CD4-positive, alpha-beta T cell (primary cell): ENCODE measurements around the gene DTL. TPM values are rescaled to one million over a fixed set of nuclear protein-coding genes. Genes with fewer than 3 reads are reported as not detected.

Source experiments
- ATAC-seq: fragments of 200-7000 bp; cut with Tn5 transposase; one replicate; pipeline ENCODE4 v1.10.0; 2022; ENCODE audit warnings: mild to moderate bottlenecking; ENCODE audit not compliant: poor library complexity
- CTCF ChIA-PET: fragments of 350-600 bp; sonication (Branson Sonifier 250); formaldehyde crosslinking; loops from one replicate; lab custom pipeline; 2021; ENCODE audit warnings: antibody characterized with exemption, inconsistent platforms; lab: Charles Lee
- POLR2A ChIA-PET: fragments of 350-600 bp; sonication (Branson Sonifier 250); formaldehyde crosslinking; loops from one replicate; lab custom pipeline; 2021; ENCODE audit warnings: antibody characterized with exemption, inconsistent platforms; lab: Charles Lee
- DNase-seq, 14 experiments: peaks; one replicate each; pipeline ENCODE4 v3.0.0-alpha.2; 2013 to 2020; ENCODE audit warnings: mixed read lengths in 2 of 14
- H3K27ac ChIP-seq, 2 donors: one replicate each; pipeline versions ENCODE4 v1.5.1 to v1.7.0; 2013; ENCODE audit warnings: low read length in 2 of 2, low read depth in 1 of 2, mild to moderate bottlenecking in 1 of 2
- H3K27me3 ChIP-seq, 2 experiments: 1 replicate in 1 of 2; 2 replicates in 1 of 2; pipeline versions ENCODE4 v1.6.1 to v1.7.0; 2013; ENCODE audit warnings: low read length in 2 of 2, control low read depth in 1 of 2, mild to moderate bottlenecking in 1 of 2, moderate library complexity in 1 of 2; ENCODE audit not compliant: insufficient read depth in 2 of 2, control insufficient read depth in 1 of 2
- H3K36me3 ChIP-seq: one replicate; pipeline ENCODE4 v1.6.1; 2013; ENCODE audit warnings: low read length, control low read depth; ENCODE audit not compliant: insufficient read depth
- H3K4me1 ChIP-seq: one replicate; pipeline ENCODE4 v1.6.1; 2013; ENCODE audit warnings: low read length, control low read depth; ENCODE audit not compliant: insufficient read depth
- H3K4me3 ChIP-seq: one replicate; pipeline ENCODE4 v1.5.1; 2013; ENCODE audit warnings: mild to moderate bottlenecking, low read length, moderate library complexity
- H3K9me3 ChIP-seq, 2 experiments: 1 replicate in 1 of 2; 2 replicates in 1 of 2; pipeline versions ENCODE4 v1.6.1 to v1.7.0; 2013; ENCODE audit warnings: low read length in 2 of 2, mild to moderate bottlenecking in 2 of 2, control low read depth in 1 of 2, moderate library complexity in 1 of 2; ENCODE audit not compliant: control insufficient read depth in 1 of 2, insufficient read depth in 1 of 2
- H3K27ac Mint-ChIP-seq: one replicate; pipeline ENCODE4 v1.8.0; 2020; ENCODE audit warnings: mixed read lengths
- H3K27me3 Mint-ChIP-seq: one replicate; pipeline ENCODE4 v1.8.0; 2021; ENCODE audit warnings: mixed read lengths
- H3K36me3 Mint-ChIP-seq: one replicate; pipeline ENCODE4 v1.8.0; 2021; ENCODE audit warnings: low read depth, mixed read lengths
- H3K4me1 Mint-ChIP-seq: one replicate; pipeline ENCODE4 v1.8.0; 2021; ENCODE audit warnings: low read depth, mixed read lengths
- H3K4me3 Mint-ChIP-seq: one replicate; pipeline ENCODE4 v1.8.0; 2020; ENCODE audit warnings: mild to moderate bottlenecking, mixed read lengths
- H3K9me3 Mint-ChIP-seq: one replicate; pipeline ENCODE4 v1.8.0; 2020; ENCODE audit warnings: mixed read lengths
- intact Hi-C, 2 experiments: fragments of 100-400 bp; cut with DNase I in 1 of 2; cut with micrococcal nuclease in 1 of 2; formaldehyde crosslinking; loops; one replicate each; pipeline versions ENCODE4 v1.15.1 to v1.9.0; 2023 to 2025; cut with DNase I, micrococcal nuclease
- total RNA-seq, 174 experiments: library from RNA in 2 of 174; stranded (reverse) in 2 of 174; gene quantifications; one replicate each; pipeline ENCODE4 v1.2.3 and lab custom pipeline; 2021 to 2026
- TF ChIP-seq, protein P1 (sequence below): fragments of 200-600 bp; IDR thresholded peaks from one replicate; pipeline ENCODE4 v1.8.0; 2022; ENCODE audit warnings: antibody characterized with exemption, mild to moderate bottlenecking

The DTL gene
- total RNA-seq, 2 experiments from 2014 or later: 0.49 to 0.64 TPM

DNA sequence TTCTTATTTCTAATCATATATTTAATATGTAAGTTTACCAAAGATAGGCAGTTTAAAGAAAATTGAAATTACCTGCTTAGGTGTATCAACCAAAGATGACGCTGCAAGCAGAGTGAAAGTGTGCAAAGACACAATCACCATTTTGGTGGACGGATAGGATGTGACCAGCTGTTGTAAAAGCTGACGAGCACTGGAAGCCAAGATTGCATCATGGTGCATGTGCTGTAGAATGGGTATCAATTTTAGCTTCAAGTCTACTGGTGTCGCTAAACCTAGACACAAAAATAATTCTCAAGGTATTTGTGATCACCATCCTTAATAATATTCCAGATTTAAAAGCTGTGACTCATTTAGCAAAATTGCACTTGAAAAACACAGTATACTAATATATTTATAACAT lies 28.4 kb upstream of the DTL start:
- TF ChIP-seq, protein P1, sequence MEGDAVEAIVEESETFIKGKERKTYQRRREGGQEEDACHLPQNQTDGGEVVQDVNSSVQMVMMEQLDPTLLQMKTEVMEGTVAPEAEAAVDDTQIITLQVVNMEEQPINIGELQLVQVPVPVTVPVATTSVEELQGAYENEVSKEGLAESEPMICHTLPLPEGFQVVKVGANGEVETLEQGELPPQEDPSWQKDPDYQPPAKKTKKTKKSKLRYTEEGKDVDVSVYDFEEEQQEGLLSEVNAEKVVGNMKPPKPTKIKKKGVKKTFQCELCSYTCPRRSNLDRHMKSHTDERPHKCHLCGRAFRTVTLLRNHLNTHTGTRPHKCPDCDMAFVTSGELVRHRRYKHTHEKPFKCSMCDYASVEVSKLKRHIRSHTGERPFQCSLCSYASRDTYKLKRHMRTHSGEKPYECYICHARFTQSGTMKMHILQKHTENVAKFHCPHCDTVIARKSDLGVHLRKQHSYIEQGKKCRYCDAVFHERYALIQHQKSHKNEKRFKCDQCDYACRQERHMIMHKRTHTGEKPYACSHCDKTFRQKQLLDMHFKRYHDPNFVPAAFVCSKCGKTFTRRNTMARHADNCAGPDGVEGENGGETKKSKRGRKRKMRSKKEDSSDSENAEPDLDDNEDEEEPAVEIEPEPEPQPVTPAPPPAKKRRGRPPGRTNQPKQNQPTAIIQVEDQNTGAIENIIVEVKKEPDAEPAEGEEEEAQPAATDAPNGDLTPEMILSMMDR: no peak
- Histone ChIP-seq H3K27ac (no peak overlapping the region), H3K36me3 (peaks cover 25% of the 10 kb centered on the region), H3K4me1 (no peaks in the 10 kb centered on the region), H3K4me3 (no peak overlapping the region), H3K27me3 (no peaks in the 10 kb centered on the region), H3K9me3 (no peaks in the 10 kb centered on the region)
- intact Hi-C loops: loop anchor here in 1 of 2 experiments (5.0 kb wide), 1 partner anchor 40 kb away; no protein-coding TSS in a partner anchor
- H3K27ac Mint-ChIP-seq: no peak overlapping the region
- no peaks in the 10 kb centered on the region for H3K9me3 Mint-ChIP-seq
- H3K4me1 Mint-ChIP-seq: no peaks in the 10 kb centered on the region
- H3K27me3 Mint-ChIP-seq: no peaks in the 10 kb centered on the region
- H3K36me3 Mint-ChIP-seq: peaks cover 63% of the 10 kb centered on the region
- ChIA-PET CTCF (no interaction called here), POLR2A (no interaction called here)
- no peak overlapping the region for H3K4me3 Mint-ChIP-seq
- ATAC-seq (no peak), DNase-seq (no peak)

DNA sequence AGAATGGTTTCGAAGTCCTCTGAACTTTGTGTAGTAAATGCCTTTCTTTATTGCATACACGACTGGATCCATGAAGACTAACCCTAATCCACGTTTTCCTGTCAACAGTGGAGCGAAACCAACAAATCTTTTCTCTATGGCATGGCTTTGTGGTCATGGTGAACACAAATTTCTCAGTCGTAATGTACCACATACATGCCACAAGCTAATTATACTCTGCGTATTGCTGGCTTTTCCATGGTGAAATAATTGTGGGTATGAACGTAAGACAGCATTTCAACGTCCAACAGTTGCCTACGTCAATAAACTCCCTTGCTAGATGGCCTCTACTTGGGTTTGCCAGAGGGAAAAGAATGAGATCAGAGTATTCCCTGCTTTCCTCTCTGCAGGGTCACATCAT lies 27.7 kb upstream of the DTL start:
- intact Hi-C loops: loop anchor here in 1 of 2 experiments (5.0 kb wide), 1 partner anchor 39 kb away; no protein-coding TSS in a partner anchor
- Mint-ChIP-seq H3K27ac (no peak overlapping the region), H3K27me3 (no peaks in the 10 kb centered on the region), H3K9me3 (no peaks in the 10 kb centered on the region), H3K4me3 (no peak overlapping the region), H3K4me1 (no peaks in the 10 kb centered on the region), H3K36me3 (peaks cover 56% of the 10 kb centered on the region)
- POLR2A ChIA-PET: no interaction called here
- DNase-seq (no peak), ATAC-seq (no peak)
- Histone ChIP-seq H3K4me3 (no peak overlapping the region), H3K27me3 (no peaks in the 10 kb centered on the region), H3K4me1 (no peaks in the 10 kb centered on the region), H3K27ac (no peak overlapping the region), H3K36me3 (peaks cover 25% of the 10 kb centered on the region), H3K9me3 (no peaks in the 10 kb centered on the region)
- TF ChIP-seq, protein P1: no peak
- CTCF ChIA-PET: no interaction called here

DNA sequence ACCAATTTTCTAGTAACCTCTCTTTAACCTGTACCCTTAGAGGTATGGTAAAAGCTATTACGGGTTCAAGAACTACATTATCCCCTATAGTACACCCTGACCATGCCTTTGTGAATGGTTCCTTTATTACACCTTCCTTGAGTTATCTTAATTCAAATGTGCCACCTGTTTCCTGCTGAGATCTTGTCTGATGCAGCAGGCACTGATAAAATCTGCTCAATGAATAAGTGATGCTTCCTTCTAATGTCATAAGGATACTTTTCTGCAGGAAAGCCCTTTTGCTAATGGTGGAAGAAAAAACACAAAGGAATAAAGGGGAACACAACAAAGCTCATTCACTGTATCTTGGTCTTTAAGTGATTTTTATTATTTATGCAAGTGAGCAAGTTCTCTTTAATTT lies 26.0 kb upstream of the DTL start:
- TF ChIP-seq, protein P1: no peak
- CTCF ChIA-PET: interaction anchor here (1.9 to 2.0 kb wide), 2 partner anchors 26 to 447 kb away, joined by 7 read pairs; partner anchors contain the start of genes DTL and INTS7
- POLR2A ChIA-PET: interaction anchor here (1.2 kb wide), 1 partner anchor 26 kb away, joined by 5 read pairs; the partner anchor contains the start of genes DTL and INTS7
- no peak for ATAC-seq
- Histone ChIP-seq H3K4me1 (no peaks in the 10 kb centered on the region), H3K36me3 (peaks cover 25% of the 10 kb centered on the region), H3K27me3 (no peaks in the 10 kb centered on the region), H3K4me3 (no peak overlapping the region), H3K27ac (no peak overlapping the region), H3K9me3 (peaks cover 0 to under 1% of the 10 kb centered on the region in 2 experiments)
- intact Hi-C loops: loop anchor here in 1 of 2 experiments (5.0 kb wide), 1 partner anchor 38 kb away; no protein-coding TSS in a partner anchor
- no peak for DNase-seq
- no peaks in the 10 kb centered on the region for H3K9me3 Mint-ChIP-seq
- no peaks in the 10 kb centered on the region for H3K27me3 Mint-ChIP-seq
- no peak overlapping the region for H3K4me3 Mint-ChIP-seq
- no peak overlapping the region for H3K27ac Mint-ChIP-seq
- no peaks in the 10 kb centered on the region for H3K4me1 Mint-ChIP-seq
- H3K36me3 Mint-ChIP-seq: peaks cover 51% of the 10 kb centered on the region
